Upper lobe of right lung (tissue), 1 donor: ENCODE data around the gene JADE2. TPM values are rescaled to one million over a fixed set of nuclear protein-coding genes. Genes with fewer than 3 reads are reported as not detected.

Experiments
- ATAC-seq: fragments of 200-7000 bp; cut with Tn5 transposase; one replicate; pipeline ENCODE4 v1.9.1; 2020; ENCODE audit warnings: mild to moderate bottlenecking, moderate library complexity
- DNase-seq: peaks from one replicate; pipeline ENCODE4 v3.0.0-alpha.2; 2020
- H3K27ac ChIP-seq: fragments of 200-600 bp; one replicate; pipeline ENCODE4 v1.8.0; 2022
- H3K27me3 ChIP-seq: fragments of 200-600 bp; one replicate; pipeline ENCODE4 v1.8.0; 2022; ENCODE audit warnings: mild to moderate bottlenecking
- H3K36me3 ChIP-seq: fragments of 200-600 bp; one replicate; pipeline ENCODE4 v1.8.0; 2022
- H3K4me1 ChIP-seq: fragments of 200-600 bp; one replicate; pipeline ENCODE4 v1.8.0; 2022
- H3K4me3 ChIP-seq: fragments of 200-600 bp; one replicate; pipeline ENCODE4 v1.8.0; 2022; ENCODE audit warnings: mild to moderate bottlenecking
- H3K9me3 ChIP-seq: fragments of 200-600 bp; one replicate; pipeline ENCODE4 v1.8.0; 2022
- CTCF ChIP-seq: fragments of 200-600 bp; IDR thresholded peaks from one replicate; pipeline ENCODE4 v1.8.0; 2022; ENCODE audit warnings: antibody characterized with exemption
- intact Hi-C: fragments of 100-400 bp; cut with DNase I; formaldehyde crosslinking; loops from one replicate; pipeline ENCODE4 v1.11.0; 2022
- total RNA-seq: library from RNA; stranded (reverse); fragmentation: NEBNext Ultra II Directional; extraction: Animal tissue kit (Norgen Biotek cat#: 25700); gene quantifications from one replicate; pipeline ENCODE4 v1.2.1, GENCODE V29; 2021
- donor health status: DM: no; HTN: yes; CAD: no; lungs with severe emphysema.

Gene JADE2
- total RNA-seq, 1 donor from 2014 or later: 86.7 TPM

GRCh38 chr5:134600600-134600999 lies 75.1 kb downstream of the JADE2 start:
- no peak overlapping the region for H3K4me3 ChIP-seq
- no peaks in the 10 kb centered on the region for H3K9me3 ChIP-seq
- H3K27me3 ChIP-seq: no peaks in the 10 kb centered on the region
- H3K4me1 ChIP-seq: no peaks in the 10 kb centered on the region
- peaks cover 31% of the 10 kb centered on the region for H3K36me3 ChIP-seq
- no peak overlapping the region for H3K27ac ChIP-seq
- DNase-seq (no peak), ATAC-seq (no peak)
- intact Hi-C loops: no loop called here
- TF ChIP-seq CTCF: no peak

GRCh38 chr5:134603059-134603458 lies 77.6 kb downstream of the JADE2 start:
- H3K36me3 ChIP-seq: peaks cover 56% of the 10 kb centered on the region
- no peaks in the 10 kb centered on the region for H3K4me1 ChIP-seq
- H3K9me3 ChIP-seq: no peaks in the 10 kb centered on the region
- H3K4me3 ChIP-seq: no peak overlapping the region
- no peak overlapping the region for H3K27ac ChIP-seq
- DNase-seq: no peak
- no peak for TF ChIP-seq CTCF
- ATAC-seq: no peak
- no peaks in the 10 kb centered on the region for H3K27me3 ChIP-seq
- intact Hi-C loops: no loop called here

- DNase-seq (no peak), ATAC-seq (no peak)
- no peaks in the 10 kb centered on the region for H3K4me1 ChIP-seq
- intact Hi-C loops: no loop called here
- no peaks in the 10 kb centered on the region for H3K9me3 ChIP-seq
- no peak for TF ChIP-seq CTCF
- H3K36me3 ChIP-seq: peaks cover 71% of the 10 kb centered on the region
- H3K4me3 ChIP-seq: no peak overlapping the region
- H3K27me3 ChIP-seq: no peaks in the 10 kb centered on the region
- no peak overlapping the region for H3K27ac ChIP-seq
Measured at GRCh38 chr5:134604908-134605307, 79.4 kb downstream of the JADE2 start.

GRCh38 chr5:134606726-134607125 lies 81.3 kb downstream of the JADE2 start:
- DNase-seq (no peak), ATAC-seq (no peak)
- Histone ChIP-seq H3K27ac (no peak overlapping the region), H3K9me3 (no peaks in the 10 kb centered on the region), H3K36me3 (peaks cover 83% of the 10 kb centered on the region), H3K27me3 (no peaks in the 10 kb centered on the region), H3K4me1 (no peaks in the 10 kb centered on the region), H3K4me3 (no peak overlapping the region)
- no peak for TF ChIP-seq CTCF
- intact Hi-C loops: no loop called here

GRCh38 chr5:134608555-134608954 lies 83.1 kb downstream of the JADE2 start:
- intact Hi-C loops: no loop called here
- no peak overlapping the region for H3K4me3 ChIP-seq
- ATAC-seq: no peak

More at GRCh38 chr5:134608555-134608954, 83.1 kb downstream of the JADE2 start:
- no peak for DNase-seq
- Histone ChIP-seq H3K36me3 (peaks cover 90% of the 10 kb centered on the region), H3K27ac (no peak overlapping the region), H3K4me1 (no peaks in the 10 kb centered on the region), H3K9me3 (no peaks in the 10 kb centered on the region), H3K27me3 (no peaks in the 10 kb centered on the region)
- no peak for TF ChIP-seq CTCF
